GM19452 (cell line): Measurements from ENCODE around the gene NAV1.
"Not testable (repeated sequence)": the region's sequence is repeated elsewhere in the genome, so short reads cannot be mapped to it uniquely, and the experiment has no call there.

Experiments
- ATAC-seq: cut with Tn5 transposase; IDR thresholded peaks from one replicate; pipeline ENCODE4 v1.9.1; 2021; ENCODE audit not compliant: unreplicated experiment

NAV1 gene

GRCh38 chr1:201565024-201565730, 26.2 kb downstream of the NAV1 start:
- no peak for ATAC-seq

- ATAC-seq: no peak
These were observed 27.0 kb downstream of the NAV1 start for GRCh38 chr1:201565771-201566528.

GRCh38 chr1:201566529-201566823, 27.5 kb downstream of the NAV1 start:
- no peak for ATAC-seq

- no peak for ATAC-seq
These were observed 28.2 kb downstream of the NAV1 start for GRCh38 chr1:201566933-201567801.

GRCh38 chr1:201568265-201568664, 29.3 kb downstream of the NAV1 start:
- no peak for ATAC-seq

GRCh38 chr1:201568859-201569294, 29.9 kb downstream of the NAV1 start:
- no peak for ATAC-seq

GRCh38 chr1:201570181-201570885, 31.4 kb downstream of the NAV1 start:
- no peak for ATAC-seq

GRCh38 chr1:201570886-201571624, 32.1 kb downstream of the NAV1 start:
- ATAC-seq: no peak

- ATAC-seq: no peak
These were observed 34.1 kb downstream of the NAV1 start for GRCh38 chr1:201573030-201573429.

- ATAC-seq: no peak
These were observed 35.0 kb downstream of the NAV1 start for GRCh38 chr1:201573923-201574322.

- ATAC-seq: no peak
These were observed 37.0 kb downstream of the NAV1 start for GRCh38 chr1:201575912-201576311.

- no peak for ATAC-seq
These were observed 38.0 kb downstream of the NAV1 start for GRCh38 chr1:201576914-201577313.

- ATAC-seq: no peak
These were observed 39.3 kb downstream of the NAV1 start for GRCh38 chr1:201578008-201578888.

GRCh38 chr1:201581371-201581770, 42.4 kb downstream of the NAV1 start:
- ATAC-seq: not testable (repeated sequence)

GRCh38 chr1:201582705-201583442, 43.9 kb downstream of the NAV1 start:
- ATAC-seq: no peak

GRCh38 chr1:201583663-201584062, 44.7 kb downstream of the NAV1 start:
- ATAC-seq: no peak

- no peak for ATAC-seq
These were observed 45.7 kb downstream of the NAV1 start for GRCh38 chr1:201584471-201585092.

GRCh38 chr1:201585093-201585483, 46.2 kb downstream of the NAV1 start:
- no peak for ATAC-seq
